DOHH2 (cell line): Measurements from ENCODE around the gene ISLR.

ENCODE experiments used
- H3F3A ChIP-seq: fragments of 200-600 bp; sonication (generic), shearing (Covaris generic); 2 replicates; pipeline ENCODE4 v1.6.0; 2016; ENCODE audit warnings: antibody characterized with exemption, mild to moderate bottlenecking; ENCODE audit not compliant: control insufficient read depth, insufficient read depth
- H3K27ac ChIP-seq: fragments of 200-600 bp; sonication (generic); 2 replicates; pipeline ENCODE4 v1.5.1; 2014; ENCODE audit warnings: low read depth, mild to moderate bottlenecking, low read length, moderate library complexity
- H3K27me3 ChIP-seq: fragments of 200-600 bp; sonication (generic); 2 replicates; pipeline ENCODE4 v1.6.1; 2014; ENCODE audit warnings: mild to moderate bottlenecking, low read length, mixed read lengths; ENCODE audit not compliant: control insufficient read depth
- H3K36me3 ChIP-seq: fragments of 200-600 bp; sonication (generic); 2 replicates; pipeline ENCODE4 v1.6.1; 2014; ENCODE audit warnings: mild to moderate bottlenecking, low read length, moderate library complexity, mixed read lengths; ENCODE audit not compliant: control insufficient read depth
- H3K4me1 ChIP-seq: fragments of 200-600 bp; sonication (generic); 2 replicates; pipeline ENCODE4 v1.6.1; 2014; ENCODE audit warnings: mild to moderate bottlenecking, low read length, mixed read lengths; ENCODE audit not compliant: control insufficient read depth
- H3K4me2 ChIP-seq: fragments of 200-600 bp; sonication (generic); 2 replicates; pipeline ENCODE4 v1.6.0; 2014; ENCODE audit warnings: mild to moderate bottlenecking, low read length, moderate library complexity
- H3K4me3 ChIP-seq: fragments of 200-600 bp; sonication (generic); 2 replicates; pipeline ENCODE4 v1.5.1; 2014; ENCODE audit warnings: mild to moderate bottlenecking, low read length, mixed read lengths
- H3K79me2 ChIP-seq: fragments of 200-600 bp; sonication (generic); 2 replicates; pipeline ENCODE4 v1.6.1; 2014; ENCODE audit warnings: mild to moderate bottlenecking, low read length, mixed read lengths; ENCODE audit not compliant: control insufficient read depth
- H3K9me2 ChIP-seq: fragments of 200-600 bp; sonication (generic); replicated peaks from 2 replicates; pipeline ENCODE4 v1.6.1; 2014; ENCODE audit warnings: mild to moderate bottlenecking, low read length, mixed read lengths; ENCODE audit not compliant: control insufficient read depth
- H3K9me3 ChIP-seq: fragments of 200-600 bp; sonication (generic); 2 replicates; pipeline ENCODE4 v1.6.1; 2014; ENCODE audit warnings: antibody characterized with exemption, low read length, mixed read lengths; ENCODE audit not compliant: control insufficient read depth, insufficient read depth
- H4K20me1 ChIP-seq: fragments of 200-600 bp; sonication (generic); 2 replicates; pipeline ENCODE4 v1.6.0; 2014; ENCODE audit warnings: low read depth, mild to moderate bottlenecking, antibody characterized with exemption, low read length, moderate library complexity; ENCODE audit not compliant: control insufficient read depth, insufficient read depth
- CTCF ChIP-seq: fragments of 200-600 bp; sonication (generic); IDR thresholded peaks from one replicate; pipeline ENCODE4 v1.5.1; 2014; ENCODE audit warnings: antibody characterized with exemption, mild to moderate bottlenecking, low read depth, low read length; ENCODE audit not compliant: poor library complexity, severe bottlenecking
- EZH2phosphoT487 ChIP-seq: fragments of 200-600 bp; sonication (generic); IDR thresholded peaks from 2 replicates; pipeline ENCODE4 v1.6.1; 2017; ENCODE audit warnings: borderline replicate concordance, mild to moderate bottlenecking, antibody characterized with exemption, low read length, moderate library complexity, mixed read lengths

The ISLR gene

GRCh38 chr15:74170875-74171578 is 2.5 kb upstream of the ISLR start:
- no peaks in the 10 kb centered on the region for H4K20me1 ChIP-seq
- no peak overlapping the region for H3K4me2 ChIP-seq
- no peaks in the 10 kb centered on the region for H3K4me1 ChIP-seq
- H3K9me2 ChIP-seq, result no peaks in the 10 kb centered on the region
- TF ChIP-seq CTCF (no peak), EZH2phosphoT487 (no peak)
- H3K27ac ChIP-seq, result no peak overlapping the region
- no peaks in the 10 kb centered on the region for H3K79me2 ChIP-seq
- no peaks in the 10 kb centered on the region for H3K27me3 ChIP-seq
- H3K9me3 ChIP-seq, result no peaks in the 10 kb centered on the region
- no peaks in the 10 kb centered on the region for H3F3A ChIP-seq
- no peaks in the 10 kb centered on the region for H3K36me3 ChIP-seq
- no peak overlapping the region for H3K4me3 ChIP-seq

GRCh38 chr15:74171965-74172541 is 1.5 kb upstream of the ISLR start:
- H3K4me2 ChIP-seq, result no peak overlapping the region
- H4K20me1 ChIP-seq, result no peaks in the 10 kb centered on the region
- no peak for TF ChIP-seq CTCF
- TF ChIP-seq EZH2phosphoT487, result no peak
- H3K9me3 ChIP-seq, result no peaks in the 10 kb centered on the region
- no peaks in the 10 kb centered on the region for H3K4me1 ChIP-seq
- H3K4me3 ChIP-seq, result no peak overlapping the region
- H3K27me3 ChIP-seq, result no peaks in the 10 kb centered on the region
- H3K36me3 ChIP-seq, result no peaks in the 10 kb centered on the region
- H3F3A ChIP-seq, result no peaks in the 10 kb centered on the region
- H3K9me2 ChIP-seq, result no peaks in the 10 kb centered on the region
- no peak overlapping the region for H3K27ac ChIP-seq
- no peaks in the 10 kb centered on the region for H3K79me2 ChIP-seq

- Histone ChIP-seq H4K20me1 (no peaks in the 10 kb centered on the region), H3K36me3 (no peaks in the 10 kb centered on the region), H3K79me2 (no peaks in the 10 kb centered on the region), H3K9me2 (no peaks in the 10 kb centered on the region), H3K27me3 (no peaks in the 10 kb centered on the region), H3K9me3 (no peaks in the 10 kb centered on the region), H3K4me1 (no peaks in the 10 kb centered on the region), H3K4me2 (no peak overlapping the region), H3K4me3 (no peak overlapping the region), H3K27ac (no peak overlapping the region), H3F3A (no peaks in the 10 kb centered on the region)
- TF ChIP-seq CTCF (no peak), EZH2phosphoT487 (no peak)
Measured at GRCh38 chr15:74172701-74173379, 670 bp upstream of the ISLR start.
